Mesenteric fat pad (tissue), 1 donor: Measurements from ENCODE around the gene VCAN. TPM values are rescaled to one million over a fixed set of nuclear protein-coding genes. Genes with fewer than 3 reads are reported as not detected.

Experiments
- DNase-seq: peaks from one replicate; pipeline ENCODE4 v3.0.0-alpha.2; 2020; ENCODE audit warnings: low spot score
- total RNA-seq: library from RNA; stranded (reverse); fragmentation: NEBNext Ultra II Directional; extraction: Animal tissue kit (Norgen Biotek cat#: 25700); gene quantifications from one replicate; pipeline ENCODE4 v1.2.1, GENCODE V29; 2021
- donor health status: DM: yes; HTN: yes; CAD: no.

The VCAN gene
- total RNA-seq, 1 donor from 2014 or later = 224 TPM

- DNase-seq = no peak
Observed at GRCh38 chr5:83528439-83528769, 56.9 kb downstream of the VCAN start.

GRCh38 chr5:83530193-83530592, 58.6 kb downstream of the VCAN start:
- DNase-seq = no peak

GRCh38 chr5:83531661-83532060, 60.1 kb downstream of the VCAN start:
- no peak for DNase-seq

- no peak for DNase-seq
Observed at GRCh38 chr5:83538786-83539462, 67.4 kb downstream of the VCAN start.

GRCh38 chr5:83539463-83539790, 67.9 kb downstream of the VCAN start:
- no peak for DNase-seq

- no peak for DNase-seq
Observed at GRCh38 chr5:83540105-83540504, 68.6 kb downstream of the VCAN start.

GRCh38 chr5:83540783-83541182, 69.2 kb downstream of the VCAN start:
- no peak for DNase-seq

- DNase-seq = no peak
Observed at GRCh38 chr5:83542839-83543238, 71.3 kb downstream of the VCAN start.

GRCh38 chr5:83543898-83544297, 72.4 kb downstream of the VCAN start:
- DNase-seq = no peak

GRCh38 chr5:83547161-83547560, 75.6 kb downstream of the VCAN start:
- DNase-seq = no peak

- DNase-seq = no peak
Observed at GRCh38 chr5:83547889-83548288, 76.3 kb downstream of the VCAN start.

- no peak for DNase-seq
Observed at GRCh38 chr5:83548581-83548980, 77.0 kb downstream of the VCAN start.

- no peak for DNase-seq
Observed at GRCh38 chr5:83549076-83549475, 77.5 kb downstream of the VCAN start.

GRCh38 chr5:83549674-83550073, 78.1 kb downstream of the VCAN start:
- no peak for DNase-seq

- DNase-seq = no peak
Observed at GRCh38 chr5:83551821-83552220, 80.3 kb downstream of the VCAN start.

- no peak for DNase-seq
Observed at GRCh38 chr5:83552275-83552674, 80.7 kb downstream of the VCAN start.

GRCh38 chr5:83553000-83553486, 81.5 kb downstream of the VCAN start:
- no peak for DNase-seq

GRCh38 chr5:83554133-83554532, 82.6 kb downstream of the VCAN start:
- DNase-seq = no peak

- no peak for DNase-seq
Observed at GRCh38 chr5:83554686-83555085, 83.1 kb downstream of the VCAN start.

- DNase-seq = no peak
Observed at GRCh38 chr5:83555263-83555662, 83.7 kb downstream of the VCAN start.

- DNase-seq = no peak
Observed at GRCh38 chr5:83556190-83556589, 84.6 kb downstream of the VCAN start.

- no peak for DNase-seq
Observed at GRCh38 chr5:83559118-83559785, 87.7 kb downstream of the VCAN start.

- no peak for DNase-seq
Observed at GRCh38 chr5:83562071-83562606, 90.6 kb downstream of the VCAN start.
